ENCODE results near the gene ITIH5. TPM values are rescaled to one million over a fixed set of nuclear protein-coding genes. Genes with fewer than 3 reads are reported as not detected.

The ITIH5 gene
- total RNA-seq, 2 donors from 2014 or later: 15.9 to 74.5 TPM

DNA sequence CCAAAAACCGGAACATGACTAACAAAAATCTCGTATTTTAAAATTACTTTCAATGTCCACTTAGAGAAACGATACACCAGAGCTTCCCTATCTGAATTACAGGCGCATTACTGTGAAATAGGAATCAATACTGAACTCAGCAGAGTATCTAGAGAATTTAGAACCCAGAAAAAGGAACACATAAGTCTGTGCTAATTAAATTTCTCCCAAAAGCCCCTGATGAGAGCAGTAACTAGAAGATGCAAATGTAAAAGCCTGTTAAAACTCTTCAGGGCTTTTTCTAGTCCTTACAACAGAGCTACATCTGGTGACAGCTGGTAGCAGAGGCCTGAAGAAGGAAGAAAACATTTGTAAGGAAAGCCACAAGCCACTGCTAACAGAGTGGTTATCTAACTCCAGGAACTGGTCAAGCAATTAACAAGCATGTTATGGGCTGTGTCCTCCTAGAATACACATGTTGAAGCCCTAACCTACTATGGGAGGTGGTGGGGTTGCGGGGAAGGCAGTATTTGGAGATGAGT is 24.2 kb downstream of the ITIH5 start:
- H3K27ac ChIP-seq: no peak overlapping the region

GRCh38 chr10:7635408-7636125 is 31.2 kb downstream of the ITIH5 start:
- Histone ChIP-seq H3K4me3 (no peak overlapping the region), H3K27me3 (replicated peaks; ENCODE audit: insufficient read depth) (no peaks in the 10 kb centered on the region), H3K4me1 (ENCODE audit: control insufficient read depth in 1 of 2, low read depth in 2 of 2) (no peaks in the 10 kb centered on the region), H3K9me3 (no peaks in the 10 kb centered on the region), H3K27ac (no peak overlapping the region), H3K36me3 (peaks cover 8% of the 10 kb centered on the region)
- DNase-seq (ENCODE audit: low spot score) (no peak), ATAC-seq (ENCODE audit: insufficient number of reproducible peaks, low FRiP score, low read depth) (no peak)
- TF ChIP-seq, protein P1, sequence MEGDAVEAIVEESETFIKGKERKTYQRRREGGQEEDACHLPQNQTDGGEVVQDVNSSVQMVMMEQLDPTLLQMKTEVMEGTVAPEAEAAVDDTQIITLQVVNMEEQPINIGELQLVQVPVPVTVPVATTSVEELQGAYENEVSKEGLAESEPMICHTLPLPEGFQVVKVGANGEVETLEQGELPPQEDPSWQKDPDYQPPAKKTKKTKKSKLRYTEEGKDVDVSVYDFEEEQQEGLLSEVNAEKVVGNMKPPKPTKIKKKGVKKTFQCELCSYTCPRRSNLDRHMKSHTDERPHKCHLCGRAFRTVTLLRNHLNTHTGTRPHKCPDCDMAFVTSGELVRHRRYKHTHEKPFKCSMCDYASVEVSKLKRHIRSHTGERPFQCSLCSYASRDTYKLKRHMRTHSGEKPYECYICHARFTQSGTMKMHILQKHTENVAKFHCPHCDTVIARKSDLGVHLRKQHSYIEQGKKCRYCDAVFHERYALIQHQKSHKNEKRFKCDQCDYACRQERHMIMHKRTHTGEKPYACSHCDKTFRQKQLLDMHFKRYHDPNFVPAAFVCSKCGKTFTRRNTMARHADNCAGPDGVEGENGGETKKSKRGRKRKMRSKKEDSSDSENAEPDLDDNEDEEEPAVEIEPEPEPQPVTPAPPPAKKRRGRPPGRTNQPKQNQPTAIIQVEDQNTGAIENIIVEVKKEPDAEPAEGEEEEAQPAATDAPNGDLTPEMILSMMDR (IDR thresholded peaks at IDR 0.05): no peak

More for the DNA sequence above, 24.2 kb downstream of the ITIH5 start:
- DNase-seq (ENCODE audit: low spot score): no peak
- H3K4me3 ChIP-seq: no peak overlapping the region
- peaks cover 3% of the 10 kb centered on the region for H3K36me3 ChIP-seq
- no peak for ATAC-seq (ENCODE audit: insufficient number of reproducible peaks, low FRiP score, low read depth)
- no peaks in the 10 kb centered on the region for H3K27me3 ChIP-seq (replicated peaks; ENCODE audit: insufficient read depth)
- no peaks in the 10 kb centered on the region for H3K4me1 ChIP-seq (ENCODE audit: control insufficient read depth in 1 of 2, low read depth in 2 of 2)
- no peaks in the 10 kb centered on the region for H3K9me3 ChIP-seq
- TF ChIP-seq, protein P1 (IDR thresholded peaks at IDR 0.05): no peak

GRCh38 chr10:7634142-7634894 is 32.4 kb downstream of the ITIH5 start:
- TF ChIP-seq, protein P1 (IDR thresholded peaks at IDR 0.05): no peak
- Histone ChIP-seq H3K4me1 (ENCODE audit: control insufficient read depth in 1 of 2, low read depth in 2 of 2) (no peaks in the 10 kb centered on the region), H3K9me3 (no peaks in the 10 kb centered on the region), H3K36me3 (peaks cover 8% of the 10 kb centered on the region), H3K4me3 (no peak overlapping the region), H3K27ac (peak overlapping the region in 1 of 2 donors; percentile 5), H3K27me3 (replicated peaks; ENCODE audit: insufficient read depth) (no peaks in the 10 kb centered on the region)
- DNase-seq (ENCODE audit: low spot score) (no peak), ATAC-seq (ENCODE audit: insufficient number of reproducible peaks, low FRiP score, low read depth) (no peak)

GRCh38 chr10:7626283-7626682 is 40.5 kb downstream of the ITIH5 start:
- Histone ChIP-seq H3K27me3 (replicated peaks; ENCODE audit: insufficient read depth) (no peaks in the 10 kb centered on the region), H3K27ac (no peak overlapping the region), H3K4me3 (no peak overlapping the region), H3K9me3 (no peaks in the 10 kb centered on the region), H3K36me3 (no peaks in the 10 kb centered on the region), H3K4me1 (ENCODE audit: control insufficient read depth in 1 of 2, low read depth in 2 of 2) (peaks cover 0 to 8% of the 10 kb centered on the region in 2 donors)
- DNase-seq (ENCODE audit: low spot score) (no peak), ATAC-seq (ENCODE audit: insufficient number of reproducible peaks, low FRiP score, low read depth) (no peak)
- TF ChIP-seq, protein P1 (IDR thresholded peaks at IDR 0.05): no peak

GRCh38 chr10:7625836-7626235 is 40.9 kb downstream of the ITIH5 start:
- Histone ChIP-seq H3K4me1 (ENCODE audit: control insufficient read depth in 1 of 2, low read depth in 2 of 2) (peaks cover 0 to 8% of the 10 kb centered on the region in 2 donors), H3K9me3 (no peaks in the 10 kb centered on the region), H3K36me3 (no peaks in the 10 kb centered on the region), H3K27me3 (replicated peaks; ENCODE audit: insufficient read depth) (no peaks in the 10 kb centered on the region), H3K4me3 (no peak overlapping the region), H3K27ac (no peak overlapping the region)
- TF ChIP-seq, protein P1 (IDR thresholded peaks at IDR 0.05): no peak
- DNase-seq (ENCODE audit: low spot score): no peak
- ATAC-seq (ENCODE audit: insufficient number of reproducible peaks, low FRiP score, low read depth): no peak

All from thoracic aorta (tissue), 2 donors.